Measurements from ENCODE around the gene NCAPG2.

DNA sequence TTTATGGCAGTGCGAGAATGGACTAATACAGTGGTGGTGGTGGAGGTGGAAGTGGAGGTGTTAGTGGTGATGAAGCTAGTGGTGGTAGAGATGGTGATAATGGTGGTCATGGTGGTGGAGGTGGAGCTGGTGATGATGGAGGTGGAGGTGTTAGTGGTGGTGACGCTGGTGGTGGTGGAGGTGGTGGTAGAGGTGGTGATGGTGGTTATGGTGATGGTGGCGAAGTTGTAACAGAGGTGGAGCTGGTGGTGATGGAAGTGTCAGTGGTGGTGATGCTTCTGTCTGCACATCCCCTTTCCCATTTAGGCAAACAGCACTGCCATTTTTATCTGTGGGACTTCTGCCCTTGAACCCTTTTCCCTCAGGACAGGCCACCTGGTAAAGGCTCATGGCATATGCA is 109.5 kb downstream of the NCAPG2 start:
- TF ChIP-seq SUZ12 (IDR thresholded peaks at IDR 0.05) = no peak
- no peak for TF ChIP-seq BHLHE40 (IDR thresholded peaks at IDR 0.05; ENCODE audit: borderline replicate concordance)
- no peak for TF ChIP-seq CTBP1 (IDR thresholded peaks at IDR 0.05; ENCODE audit: borderline replicate concordance)
- TF ChIP-seq TARDBP (IDR thresholded peaks at IDR 0.05) = no peak

All from HEK293T (cell line).